GM13976 (cell line): Measurements from ENCODE around the gene CNOT4.

Experiments
- DNase-seq: peaks from one replicate; pipeline ENCODE4 v3.0.0; 2012; ENCODE audit warnings: low spot score
- CTCF ChIP-seq: IDR thresholded peaks from 2 replicates; pipeline ENCODE4 v1.5.1; 2012; ENCODE audit warnings: borderline replicate concordance, mild to moderate bottlenecking; ENCODE audit not compliant: insufficient read depth; ENCODE audit errors: extremely low read depth, missing control alignments, control extremely low read depth
- in situ Hi-C: fragments of 300-500 bp; cut with MboI; formaldehyde crosslinking; loops from one replicate; pipeline ENCODE4 v1.12.0; 2022; ENCODE audit warnings: low sequenced_read_pairs, mixed read lengths, inconsistent platforms; ENCODE audit not compliant: unreplicated experiment

CNOT4 gene

GRCh38 chr7:135334830-135335543 lies 174.9 kb downstream of the CNOT4 start:
- no peak for DNase-seq
- in situ Hi-C loops, result no loop called here
- no peak for TF ChIP-seq CTCF

GRCh38 chr7:135333946-135334345 lies 176.0 kb downstream of the CNOT4 start:
- no peak for TF ChIP-seq CTCF
- no peak for DNase-seq
- in situ Hi-C loops, result no loop called here

GRCh38 chr7:135333200-135333599 lies 176.7 kb downstream of the CNOT4 start:
- no peak for TF ChIP-seq CTCF
- in situ Hi-C loops, result no loop called here
- no peak for DNase-seq

DNA sequence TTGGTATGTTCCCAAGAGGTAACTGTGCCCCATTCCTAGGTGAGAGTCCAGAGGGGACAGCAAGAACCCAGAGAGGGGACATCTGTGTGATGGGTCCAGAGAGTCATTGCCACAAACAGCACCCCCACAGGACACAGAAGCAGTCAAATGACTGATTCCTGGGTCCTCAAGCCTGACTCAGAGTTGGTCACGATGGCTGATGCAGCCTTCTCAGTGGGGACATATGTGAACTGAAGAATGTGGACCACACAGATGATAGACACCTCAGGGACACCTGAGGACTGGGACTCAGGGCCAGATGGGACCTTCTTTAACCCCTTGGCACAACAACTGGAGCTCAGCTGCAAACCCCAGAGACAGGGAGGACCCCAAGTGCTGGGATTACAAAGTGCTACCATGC lies 179.8 kb downstream of the CNOT4 start:
- no peak for TF ChIP-seq CTCF
- no peak for DNase-seq
- in situ Hi-C loops, result no loop called here

- no peak for TF ChIP-seq CTCF
- in situ Hi-C loops, result no loop called here
- DNase-seq, result no peak
These were observed 181.4 kb downstream of the CNOT4 start for GRCh38 chr7:135328526-135328925.

DNA sequence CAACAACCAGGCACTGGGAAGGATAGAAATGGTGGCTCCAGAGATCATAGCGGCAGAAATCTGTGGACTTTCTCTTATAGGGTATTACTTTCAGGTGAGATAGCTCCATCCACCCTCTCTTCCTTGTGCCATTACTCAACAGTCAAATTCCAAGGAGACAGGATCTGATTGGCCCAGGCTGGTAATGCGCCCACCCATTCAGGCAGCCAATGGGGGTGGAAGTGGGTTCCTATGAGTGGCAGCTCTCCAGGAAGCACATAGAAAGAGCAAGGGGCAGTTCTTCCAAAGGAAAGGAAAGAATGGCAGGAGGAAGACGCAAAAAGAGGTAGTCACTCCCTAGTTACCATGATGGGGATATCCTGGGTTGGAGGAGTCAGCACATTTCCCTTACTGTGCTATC lies 181.8 kb downstream of the CNOT4 start:
- in situ Hi-C loops, result no loop called here
- no peak for TF ChIP-seq CTCF
- no peak for DNase-seq

- no peak for DNase-seq
- no peak for TF ChIP-seq CTCF
- in situ Hi-C loops, result no loop called here
These were observed 182.4 kb downstream of the CNOT4 start for GRCh38 chr7:135327458-135327857.
